ENCODE results near the gene NSRP1.
"Not testable (repeated sequence)": the region's sequence is repeated elsewhere in the genome, so short reads cannot be mapped to it uniquely, and the experiment has no call there.

NSRP1 gene

GRCh38 chr17:30116661-30117551 lies at the start of gene NSRP1:
NSRP1 (plus strand) TSS chr17:30116816; CDS start chr17:30116844, 28 bp downstream.
- DNase-seq (ENCODE audit: low spot score): peak; percentile 89

- no peak for DNase-seq (ENCODE audit: low spot score)
These were observed 48.2 kb upstream of the NSRP1 start for GRCh38 chr17:30068465-30068864.

GRCh38 chr17:30074254-30074653 lies 42.4 kb upstream of the NSRP1 start:
- no peak for DNase-seq (ENCODE audit: low spot score)

- no peak for DNase-seq (ENCODE audit: low spot score)
These were observed 41.9 kb upstream of the NSRP1 start for GRCh38 chr17:30074730-30075129.

GRCh38 chr17:30082773-30083172 lies 33.8 kb upstream of the NSRP1 start:
- DNase-seq (ENCODE audit: low spot score): no peak

- DNase-seq (ENCODE audit: low spot score): no peak
These were observed 31.8 kb upstream of the NSRP1 start for GRCh38 chr17:30084788-30085187.

GRCh38 chr17:30086896-30087295 lies 29.7 kb upstream of the NSRP1 start:
- no peak for DNase-seq (ENCODE audit: low spot score)

- DNase-seq (ENCODE audit: low spot score): not testable (repeated sequence)
These were observed 29.2 kb upstream of the NSRP1 start for GRCh38 chr17:30087431-30087830.

GRCh38 chr17:30091121-30091670 lies 25.4 kb upstream of the NSRP1 start:
- DNase-seq (ENCODE audit: low spot score): no peak

GRCh38 chr17:30091771-30092170 lies 24.8 kb upstream of the NSRP1 start:
- no peak for DNase-seq (ENCODE audit: low spot score)

GRCh38 chr17:30092886-30093285 lies 23.7 kb upstream of the NSRP1 start:
- no peak for DNase-seq (ENCODE audit: low spot score)

- DNase-seq (ENCODE audit: low spot score): peak; percentile 80
These were observed 23.0 kb upstream of the NSRP1 start for GRCh38 chr17:30093463-30094147.

- DNase-seq (ENCODE audit: low spot score): peak; percentile 29
These were observed 20.9 kb upstream of the NSRP1 start for GRCh38 chr17:30095507-30096244.

- DNase-seq (ENCODE audit: low spot score): no peak
These were observed 14.8 kb upstream of the NSRP1 start for GRCh38 chr17:30101686-30102390.

GRCh38 chr17:30103921-30104320 lies 12.7 kb upstream of the NSRP1 start:
- DNase-seq (ENCODE audit: low spot score): no peak

GRCh38 chr17:30104575-30105339 lies 11.9 kb upstream of the NSRP1 start:
- peak; percentile 77 for DNase-seq (ENCODE audit: low spot score)

GRCh38 chr17:30112794-30113193 lies 3.8 kb upstream of the NSRP1 start:
- no peak for DNase-seq (ENCODE audit: low spot score)

GRCh38 chr17:30113213-30113612 lies 3.4 kb upstream of the NSRP1 start:
- DNase-seq (ENCODE audit: low spot score): no peak

- no peak for DNase-seq (ENCODE audit: low spot score)
These were observed 313 bp upstream of the NSRP1 start for GRCh38 chr17:30116345-30116660.

GRCh38 chr17:30117675-30118081 lies 1.1 kb downstream of the NSRP1 start:
- DNase-seq (ENCODE audit: low spot score): no peak

- not testable (repeated sequence) for DNase-seq (ENCODE audit: low spot score)
These were observed 2.0 kb downstream of the NSRP1 start for GRCh38 chr17:30118635-30119034.

All from germinal center (tissue), 1 donor.